HL-60 (cell line): ENCODE results near the gene SATB2.

Experiments
- DNase-seq, 2 experiments: peaks; one replicate each; pipeline ENCODE4 v3.0.0-alpha.2; 2010 to 2020; ENCODE audit warnings: low read depth in 1 of 2, low spot score in 1 of 2
- H3K27ac ChIP-seq: fragments of 250-450 bp; sonication (Bioruptor Pico); replicated peaks from 2 replicates; pipeline ENCODE4 v1.5.1; 2020; ENCODE audit warnings: mild to moderate bottlenecking, moderate library complexity
- H3K27me3 ChIP-seq: fragments of 250-450 bp; sonication (Bioruptor Pico); 2 replicates; pipeline ENCODE4 v1.5.1; 2021; ENCODE audit warnings: mild to moderate bottlenecking, moderate library complexity; ENCODE audit not compliant: insufficient read depth, poor library complexity, severe bottlenecking
- H3K4me3 ChIP-seq: replicated peaks from 2 replicates; pipeline ENCODE4 v1.5.1; 2011; ENCODE audit warnings: mild to moderate bottlenecking, control low read depth, low read length; ENCODE audit not compliant: insufficient read depth
- CTCF ChIP-seq: IDR thresholded peaks from one replicate; pipeline ENCODE4 v1.5.1; 2011; ENCODE audit warnings: low read length, control low read depth, inconsistent platforms; ENCODE audit not compliant: insufficient read depth
- GABPA ChIP-seq: IDR thresholded peaks from 2 replicates; pipeline ENCODE4 v1.6.1; 2012; ENCODE audit warnings: low read depth
- POLR2AphosphoS5 ChIP-seq: IDR thresholded peaks from 2 replicates; pipeline ENCODE4 v1.6.1; 2012; ENCODE audit warnings: low read depth
- REST ChIP-seq: IDR thresholded peaks from 2 replicates; pipeline ENCODE4 v1.6.1; 2012; ENCODE audit warnings: low read depth; ENCODE audit not compliant: insufficient replicate concordance
- SPI1 ChIP-seq: IDR thresholded peaks from 2 replicates; pipeline ENCODE4 v1.6.1; 2012; ENCODE audit warnings: low read depth, mild to moderate bottlenecking, borderline replicate concordance

Gene SATB2

GRCh38 chr2:199462956-199463692 is 5.4 kb upstream of the SATB2 start:
- Histone ChIP-seq H3K27ac (peak overlapping the region; percentile 78), H3K4me3 (peak overlapping the region; percentile 64), H3K27me3 (peaks cover 29% of the 10 kb centered on the region)
- TF ChIP-seq POLR2AphosphoS5 (no peak), REST (no peak), GABPA (no peak), CTCF (peak; percentile 62), SPI1 (0 out of 2 replicates have a peak, but pooled peaks have one; percentile 4)
- DNase-seq, result peak; percentile 46 to 82

- no peak for TF ChIP-seq POLR2AphosphoS5
- TF ChIP-seq REST, result no peak
- TF ChIP-seq CTCF, result no peak
- no peak for TF ChIP-seq GABPA
- TF ChIP-seq SPI1, result no peak
- no peak overlapping the region for H3K27ac ChIP-seq
- H3K27me3 ChIP-seq, result peaks cover 29% of the 10 kb centered on the region
- peak overlapping the region; percentile 64 for H3K4me3 ChIP-seq
- DNase-seq, result no peak
Observed at GRCh38 chr2:199462347-199462955, 4.7 kb upstream of the SATB2 start.

- H3K27ac ChIP-seq, result no peak overlapping the region
- no peak overlapping the region for H3K4me3 ChIP-seq
- no peak for TF ChIP-seq REST
- H3K27me3 ChIP-seq, result peaks cover 28% of the 10 kb centered on the region
- no peak for DNase-seq
Observed at GRCh38 chr2:199461711-199462346, 4.1 kb upstream of the SATB2 start.
